Activated effector memory CD4-positive, alpha-beta T cell treated with anti-CD3 and anti-CD28 coated beads, Interleukin-2, amount 50 U/mL, for 16 hours (primary cell): ENCODE results near the gene SENP3.
"Not testable (repeated sequence)": the region's sequence is repeated elsewhere in the genome, so short reads cannot be mapped to it uniquely, and the experiment has no call there.

Experiments used
- DNase-seq: peaks from one replicate; pipeline ENCODE4 v3.0.0-alpha.2; 2020

The SENP3 gene

DNA sequence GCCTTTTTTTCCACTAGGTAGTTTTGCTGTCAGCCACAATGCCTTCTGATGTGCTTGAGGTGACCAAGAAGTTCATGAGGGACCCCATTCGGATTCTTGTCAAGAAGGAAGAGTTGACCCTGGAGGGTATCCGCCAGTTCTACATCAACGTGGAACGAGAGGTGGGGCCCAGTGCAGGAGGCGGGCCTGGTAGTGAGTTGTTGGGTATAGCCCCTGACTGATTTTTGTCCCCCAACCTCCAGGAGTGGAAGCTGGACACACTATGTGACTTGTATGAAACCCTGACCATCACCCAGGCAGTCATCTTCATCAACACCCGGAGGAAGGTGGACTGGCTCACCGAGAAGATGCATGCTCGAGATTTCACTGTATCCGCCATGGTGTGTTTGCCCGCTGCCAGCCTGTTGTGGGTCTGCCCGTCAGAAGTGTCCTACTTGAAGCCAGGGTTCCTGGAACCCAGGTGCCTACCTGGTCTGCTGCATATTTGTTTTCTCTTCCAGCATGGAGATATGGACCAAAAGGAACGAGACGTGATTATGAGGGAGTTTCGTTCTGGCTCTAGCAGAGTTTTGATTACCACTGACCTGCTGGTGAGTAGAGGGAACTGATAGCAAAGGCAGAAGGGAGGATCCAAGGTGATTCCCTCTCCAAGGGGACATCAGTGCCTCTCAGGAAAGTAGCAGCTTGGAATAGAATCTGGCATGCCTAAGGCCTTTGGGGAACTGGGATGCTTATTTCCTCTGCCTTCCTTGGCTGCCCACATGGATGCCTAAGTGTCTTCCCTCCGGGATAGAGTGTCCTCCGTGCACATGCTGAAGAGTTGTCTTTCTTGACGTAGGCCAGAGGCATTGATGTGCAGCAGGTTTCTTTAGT, 15.8 kb downstream of the SENP3 start:
- no peak for DNase-seq

DNA sequence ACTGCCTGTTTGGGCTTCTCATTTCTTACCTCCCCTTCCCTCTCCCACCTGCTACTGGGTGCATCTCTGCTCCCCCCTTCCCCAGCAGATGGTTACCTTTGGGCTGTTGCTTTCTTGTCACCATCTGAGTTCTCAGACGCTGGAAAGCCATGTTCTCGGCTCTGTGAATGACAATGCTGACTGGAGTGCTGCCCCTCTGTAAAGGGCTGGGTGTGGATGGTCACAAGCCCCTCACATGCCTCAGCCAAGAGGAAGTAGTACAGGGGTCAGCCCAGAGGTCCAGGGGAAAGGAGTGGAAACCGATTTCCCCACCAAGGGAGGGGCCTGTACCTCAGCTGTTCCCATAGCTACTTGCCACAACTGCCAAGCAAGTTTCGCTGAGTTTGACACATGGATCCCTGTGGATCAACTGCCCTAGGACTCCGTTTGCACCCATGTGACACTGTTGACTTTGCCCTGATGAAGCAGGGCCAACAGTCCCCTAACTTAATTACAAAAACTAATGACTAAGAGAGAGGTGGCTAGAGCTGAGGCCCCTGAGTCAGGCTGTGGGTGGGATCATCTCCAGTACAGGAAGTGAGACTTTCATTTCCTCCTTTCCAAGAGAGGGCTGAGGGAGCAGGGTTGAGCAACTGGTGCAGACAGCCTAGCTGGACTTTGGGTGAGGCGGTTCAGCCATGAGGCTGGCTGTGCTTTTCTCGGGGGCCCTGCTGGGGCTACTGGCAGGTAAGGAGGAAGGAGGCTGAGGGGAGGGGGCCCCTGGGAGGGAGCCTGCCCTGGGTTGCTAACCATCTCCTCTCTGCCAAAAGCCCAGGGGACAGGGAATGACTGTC, 17.5 kb downstream of the SENP3 start, which contains the start of gene CD68:
Gene CD68 (plus strand): TSS at position 638 of the 833 bp plus-strand sequence. CDS start 40 bp downstream, at position 678.
- DNase-seq, result peak; percentile 87

DNA sequence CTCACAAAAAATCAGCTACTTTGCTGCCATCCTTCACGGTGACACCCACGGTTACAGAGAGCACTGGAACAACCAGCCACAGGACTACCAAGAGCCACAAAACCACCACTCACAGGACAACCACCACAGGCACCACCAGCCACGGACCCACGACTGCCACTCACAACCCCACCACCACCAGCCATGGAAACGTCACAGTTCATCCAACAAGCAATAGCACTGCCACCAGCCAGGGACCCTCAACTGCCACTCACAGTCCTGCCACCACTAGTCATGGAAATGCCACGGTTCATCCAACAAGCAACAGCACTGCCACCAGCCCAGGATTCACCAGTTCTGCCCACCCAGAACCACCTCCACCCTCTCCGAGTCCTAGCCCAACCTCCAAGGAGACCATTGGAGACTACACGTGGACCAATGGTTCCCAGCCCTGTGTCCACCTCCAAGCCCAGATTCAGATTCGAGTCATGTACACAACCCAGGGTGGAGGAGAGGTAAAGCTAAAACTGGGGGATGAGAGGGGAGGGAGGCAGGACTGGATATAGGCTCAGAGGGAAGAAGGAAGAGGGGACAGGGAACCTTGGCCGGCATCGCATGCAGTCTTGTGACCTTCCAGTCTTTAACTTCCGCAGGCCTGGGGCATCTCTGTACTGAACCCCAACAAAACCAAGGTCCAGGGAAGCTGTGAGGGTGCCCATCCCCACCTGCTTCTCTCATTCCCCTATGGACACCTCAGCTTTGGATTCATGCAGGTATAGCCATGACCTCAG, 18.3 kb downstream of the SENP3 start:
- DNase-seq, result peak; percentile 71

DNA sequence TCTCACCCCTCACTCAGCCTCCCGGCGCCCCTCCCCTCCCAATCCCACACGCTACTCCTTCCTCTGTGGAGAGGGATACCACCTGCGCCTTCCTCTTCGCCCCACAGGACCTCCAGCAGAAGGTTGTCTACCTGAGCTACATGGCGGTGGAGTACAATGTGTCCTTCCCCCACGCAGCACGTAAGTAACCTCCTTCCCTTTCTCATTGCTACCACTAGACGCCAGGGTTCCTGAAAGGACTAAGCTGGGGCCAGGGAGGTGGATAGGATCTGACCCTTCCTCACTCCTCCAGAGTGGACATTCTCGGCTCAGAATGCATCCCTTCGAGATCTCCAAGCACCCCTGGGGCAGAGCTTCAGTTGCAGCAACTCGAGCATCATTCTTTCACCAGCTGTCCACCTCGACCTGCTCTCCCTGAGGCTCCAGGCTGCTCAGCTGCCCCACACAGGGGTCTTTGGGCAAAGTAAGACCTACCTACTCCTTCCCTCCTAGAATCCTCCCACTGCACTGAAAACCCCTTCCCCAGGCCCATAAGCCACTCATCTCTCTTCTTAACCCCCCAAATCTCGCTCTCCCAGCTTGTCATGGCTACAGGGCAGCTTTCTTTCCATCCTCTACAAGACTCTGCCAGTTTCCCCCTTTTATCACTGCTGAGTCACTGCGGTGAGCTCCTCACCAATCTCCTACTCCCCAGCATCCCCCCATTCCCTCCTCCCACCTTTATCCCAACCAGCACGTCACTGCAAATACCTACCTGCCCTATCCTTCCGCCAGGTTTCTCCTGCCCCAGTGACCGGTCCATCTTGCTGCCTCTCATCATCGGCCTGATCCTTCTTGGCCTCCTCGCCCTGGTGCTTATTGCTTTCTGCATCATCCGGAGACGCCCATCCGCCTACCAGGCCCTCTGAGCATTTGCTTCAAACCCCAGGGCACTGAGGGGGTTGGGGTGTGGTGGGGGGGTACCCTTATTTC, 19.2 kb downstream of the SENP3 start:
- DNase-seq, result no peak

DNA sequence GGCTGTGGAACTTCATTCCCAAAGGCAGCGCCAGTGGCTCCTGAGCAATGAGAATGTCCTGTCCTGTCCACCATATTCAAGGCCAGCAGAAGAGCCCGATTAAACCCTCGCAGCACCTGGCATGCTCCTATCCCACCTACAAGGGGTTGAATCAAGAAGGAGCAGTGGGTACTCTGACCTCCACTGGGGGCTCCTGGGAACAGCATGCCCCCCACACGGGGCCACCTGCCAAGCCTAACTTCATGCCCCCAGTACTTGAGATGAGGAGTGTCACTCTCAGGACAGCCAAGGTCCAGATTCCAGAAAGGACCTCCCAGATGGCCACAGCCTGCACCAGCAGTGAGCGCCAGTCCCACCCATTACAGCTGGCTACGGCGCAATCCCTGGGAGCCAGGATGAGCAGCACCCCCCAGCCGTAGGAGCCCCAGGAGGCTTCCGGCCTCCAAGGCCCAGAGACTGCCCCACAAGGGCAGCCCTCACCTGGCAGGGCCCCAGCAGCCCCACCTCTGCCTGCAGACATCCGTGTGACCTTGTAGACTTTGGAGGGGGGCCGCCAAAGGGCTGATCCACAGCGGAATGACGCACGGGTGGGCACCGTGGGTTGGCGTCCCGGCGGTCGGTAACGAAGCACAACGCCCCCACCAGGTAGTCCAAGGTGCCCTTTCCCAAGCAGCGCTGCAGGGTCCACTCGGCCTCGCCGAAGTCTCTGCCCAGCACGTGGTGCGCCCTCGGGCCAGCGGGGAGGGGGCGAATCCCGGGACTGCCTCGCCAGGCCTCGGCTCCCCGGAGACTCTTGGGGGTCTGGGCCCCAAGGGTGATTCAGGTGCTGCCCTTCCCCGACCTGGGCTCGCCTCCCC, 20.9 kb downstream of the SENP3 start:
- no peak for DNase-seq

DNA sequence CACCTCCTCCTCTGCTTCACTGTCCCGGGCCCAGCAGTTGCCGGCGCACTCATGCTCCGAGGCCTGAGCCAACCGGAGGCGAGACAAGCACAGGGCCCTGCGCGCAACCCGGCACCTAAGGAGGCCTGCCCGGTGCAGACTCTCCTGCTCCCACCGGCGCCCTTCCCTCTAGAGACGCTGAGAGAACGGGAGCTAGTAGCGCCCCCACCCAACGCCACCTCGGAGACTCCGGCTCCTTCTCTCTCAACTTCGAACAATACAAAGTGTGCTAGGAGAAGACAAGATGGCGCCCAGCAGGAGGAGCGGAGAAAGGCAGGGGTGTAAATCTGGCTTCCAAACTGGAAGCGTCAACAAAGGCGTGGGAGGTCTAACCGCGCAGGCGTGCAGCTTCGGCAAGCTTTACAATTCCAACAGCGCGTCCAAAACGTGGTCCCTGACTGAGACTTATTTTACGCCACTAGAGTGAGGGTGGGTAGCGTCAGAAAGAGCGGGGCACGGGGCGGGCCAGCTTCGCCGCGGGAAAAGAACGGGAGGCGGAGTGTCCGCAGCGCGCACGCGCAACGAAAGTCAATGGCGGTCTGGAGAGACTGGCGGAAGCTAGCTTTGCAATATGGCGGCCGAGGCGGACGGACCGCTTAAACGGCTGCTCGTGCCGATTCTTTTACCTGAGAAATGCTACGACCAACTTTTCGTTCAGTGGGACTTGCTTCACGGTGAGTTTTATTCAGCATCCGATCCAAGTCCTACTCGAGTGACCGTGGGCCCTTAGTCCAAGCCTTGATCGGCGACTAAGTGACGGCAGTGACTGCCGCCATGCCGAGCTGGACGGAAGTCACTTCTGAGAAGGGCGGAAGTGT, 21.8 kb downstream of the SENP3 start, which contains the start of gene MPDU1:
Gene MPDU1 (plus strand): TSS at position 600 of the 857 bp plus-strand sequence. CDS start 11 bp downstream, at position 611.
- peak; percentile 98 for DNase-seq

DNA sequence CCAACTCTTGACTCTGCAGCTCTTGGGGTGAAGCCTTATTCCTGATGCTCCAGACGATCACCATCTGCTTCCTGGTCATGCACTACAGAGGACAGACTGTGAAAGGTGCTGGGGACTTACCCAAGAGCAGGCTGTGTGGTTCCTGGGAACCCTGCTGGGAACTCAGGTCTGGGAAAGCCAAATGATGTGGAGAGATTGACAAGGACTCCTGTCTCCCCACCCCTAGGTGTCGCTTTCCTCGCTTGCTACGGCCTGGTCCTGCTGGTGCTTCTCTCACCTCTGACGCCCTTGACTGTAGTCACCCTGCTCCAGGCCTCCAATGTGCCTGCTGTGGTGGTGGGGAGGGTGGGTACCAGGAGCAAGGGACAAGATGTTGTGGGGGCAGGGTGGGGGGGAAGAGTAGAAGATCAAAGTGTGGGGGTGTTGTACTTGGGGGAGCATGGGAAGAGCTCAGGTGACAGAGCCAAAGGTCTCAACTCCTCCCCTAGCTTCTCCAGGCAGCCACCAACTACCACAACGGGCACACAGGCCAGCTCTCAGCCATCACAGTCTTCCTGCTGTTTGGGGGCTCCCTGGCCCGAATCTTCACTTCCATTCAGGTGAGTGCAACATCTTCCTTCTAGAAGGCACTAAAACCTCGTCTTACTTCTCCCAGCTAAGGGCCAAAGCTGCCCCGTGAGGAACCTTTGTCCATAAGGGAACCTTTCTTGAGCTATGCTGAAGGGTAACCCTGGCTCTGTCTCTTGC, 25.1 kb downstream of the SENP3 start:
- no peak for DNase-seq

DNA sequence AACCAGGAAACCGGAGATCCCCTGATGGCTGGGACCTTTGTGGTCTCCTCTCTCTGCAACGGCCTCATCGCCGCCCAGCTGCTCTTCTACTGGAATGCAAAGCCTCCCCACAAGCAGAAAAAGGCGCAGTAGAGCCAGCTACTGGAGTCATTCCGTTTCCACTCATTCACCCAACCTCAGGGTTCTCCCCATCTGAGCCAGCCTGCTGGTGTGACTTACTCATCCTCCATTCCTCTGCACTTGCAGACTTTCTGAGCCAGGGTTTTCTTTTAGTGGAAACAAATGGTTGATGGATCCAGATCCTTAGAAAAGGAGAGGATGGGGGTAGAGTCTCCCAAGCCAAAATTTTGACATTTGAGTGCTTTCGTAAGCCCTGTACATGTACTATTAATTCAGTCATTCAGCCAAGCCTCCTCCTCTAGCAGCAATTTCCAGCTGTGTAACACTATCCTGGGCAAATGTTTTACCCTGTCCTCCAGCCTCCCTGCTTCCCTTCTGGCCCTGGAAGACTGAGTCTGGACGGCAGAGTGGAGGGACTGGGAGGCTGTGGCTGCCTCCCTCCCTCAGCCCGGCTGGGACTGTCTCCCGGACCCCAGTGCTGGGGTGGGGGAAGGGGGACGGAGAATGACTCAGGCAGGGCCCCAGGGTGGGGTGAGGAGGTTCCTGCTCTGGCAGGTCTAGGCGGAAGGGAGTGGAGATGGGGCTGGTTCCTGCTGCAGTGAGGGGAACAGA, 25.9 kb downstream of the SENP3 start:
- no peak for DNase-seq

DNA sequence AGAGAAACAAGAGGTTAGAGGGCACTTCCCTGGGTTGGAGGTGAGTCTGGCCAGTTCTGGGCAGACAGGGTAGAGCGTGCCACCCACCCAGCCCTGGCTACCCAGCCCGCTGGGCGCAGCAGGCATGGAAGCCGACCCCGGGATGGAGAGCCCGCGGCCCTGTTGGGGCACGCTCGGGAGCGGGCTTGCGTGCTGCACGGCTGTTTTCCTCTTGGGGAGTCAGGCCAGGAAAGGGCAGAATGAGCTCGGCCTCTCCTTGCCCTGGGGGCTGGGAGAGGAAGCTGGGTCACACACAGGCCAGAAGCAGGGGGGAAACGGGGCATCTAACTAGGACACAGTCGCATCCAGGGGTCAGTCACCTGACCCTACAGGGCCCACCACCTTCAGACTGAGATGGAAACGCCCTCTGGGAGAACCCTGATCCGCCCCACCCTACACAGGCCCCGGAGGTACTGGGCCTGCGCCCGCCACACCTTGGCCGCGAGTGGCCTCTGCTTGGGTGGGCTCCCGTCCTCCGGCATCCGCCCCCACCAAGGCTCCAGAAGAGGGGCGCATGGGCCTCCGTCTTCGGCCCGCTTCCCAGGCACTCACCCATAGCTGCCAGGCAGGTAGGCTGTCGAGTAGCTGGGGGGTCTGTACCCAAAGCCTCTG, 27.0 kb downstream of the SENP3 start:
- DNase-seq, result no peak

DNA sequence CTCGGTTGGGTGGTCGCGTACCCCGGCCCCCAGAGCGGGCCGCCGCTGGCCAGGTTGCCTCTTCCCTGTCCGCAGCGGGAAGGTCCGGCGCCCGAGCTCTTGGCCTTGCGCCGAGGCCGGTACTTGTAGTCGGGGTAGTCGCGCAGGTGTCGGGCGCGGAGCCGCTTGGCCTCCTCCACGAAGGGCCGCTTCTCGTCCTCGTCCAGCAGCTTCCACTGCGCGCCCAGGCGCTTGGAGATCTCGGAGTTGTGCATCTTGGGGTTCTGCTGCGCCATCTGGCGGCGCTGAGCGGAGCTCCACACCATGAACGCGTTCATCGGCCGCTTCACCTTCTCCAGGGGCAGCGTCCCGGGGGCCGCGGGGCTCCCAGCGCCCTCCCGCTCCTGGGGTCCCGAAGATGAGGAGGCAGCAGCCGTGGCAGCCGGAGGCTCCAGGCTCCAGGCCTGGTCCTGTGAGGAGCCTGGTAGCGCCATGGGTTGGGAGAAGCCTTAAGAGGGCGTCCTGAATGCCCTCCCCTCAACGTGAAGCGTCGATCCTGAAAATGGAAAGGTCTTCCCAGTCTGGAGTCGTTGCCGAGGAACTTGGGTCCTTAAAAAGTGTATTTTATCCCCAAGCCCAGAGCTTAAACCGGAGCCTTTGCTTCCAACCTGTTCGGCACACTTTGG, 27.6 kb downstream of the SENP3 start:
- DNase-seq, result peak; percentile 86

DNA sequence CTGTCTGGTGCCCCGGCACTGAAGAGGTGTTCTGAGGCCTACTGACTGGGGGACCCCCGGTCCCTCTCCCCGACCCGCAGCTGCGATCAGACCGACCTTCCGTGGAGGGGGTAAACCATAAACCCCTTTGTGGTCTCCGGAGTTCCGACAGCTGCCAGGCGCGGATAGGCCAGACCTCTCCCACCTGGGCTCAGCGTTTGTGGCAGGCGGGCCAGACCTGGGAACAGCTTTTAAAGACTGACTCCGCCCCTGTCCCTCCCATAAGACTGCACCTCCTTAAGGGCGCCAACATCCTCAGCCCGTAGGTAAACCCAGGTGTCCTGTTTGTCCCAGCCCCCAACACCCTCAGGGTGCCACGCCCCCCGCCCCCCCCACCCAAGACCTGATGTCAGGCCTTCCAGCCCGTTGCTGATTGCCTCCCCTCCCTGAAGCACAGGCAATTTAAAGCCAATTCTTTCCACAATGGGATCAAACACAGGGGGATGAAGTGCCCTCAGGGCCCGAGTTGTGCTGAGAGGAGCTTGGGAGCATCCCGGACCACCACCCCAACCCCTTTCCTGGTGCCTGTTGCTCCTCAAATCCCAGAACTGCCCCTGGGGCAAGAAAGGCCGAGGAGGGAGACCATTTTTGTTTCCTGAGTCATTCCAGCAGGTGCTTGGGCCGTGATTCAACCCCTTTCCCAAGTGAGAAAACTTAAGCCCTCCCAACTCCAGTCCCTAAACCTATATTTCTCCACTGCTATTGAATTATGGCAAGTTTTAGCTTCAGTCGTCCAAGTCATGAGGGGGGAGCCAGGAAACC, 28.4 kb downstream of the SENP3 start, which contains the start of gene SOX15:
Gene SOX15 (minus strand): TSS at position 204 of the 801 bp plus-strand sequence. CDS start 418 bp downstream, outside the sequence.
- no peak for DNase-seq

DNA sequence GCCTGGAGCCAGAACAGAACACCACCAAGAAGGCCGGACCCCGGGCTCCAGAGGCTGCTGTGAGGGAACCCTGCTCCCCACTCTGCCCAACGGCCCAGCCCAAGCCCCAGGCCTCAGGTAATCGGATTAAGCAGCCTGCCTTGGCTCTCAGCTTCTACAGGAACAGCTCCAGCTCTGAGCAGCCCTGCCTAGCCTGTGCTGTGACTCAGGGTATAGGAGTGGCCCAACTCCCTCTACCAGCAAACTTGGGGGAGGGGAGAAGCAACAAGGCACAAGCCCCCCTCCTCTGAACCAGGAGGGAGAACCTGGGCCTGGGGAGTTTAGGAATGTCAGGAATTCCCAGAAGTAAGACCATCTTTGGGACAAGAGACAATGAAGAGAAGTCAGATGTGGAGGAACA, 29.0 kb downstream of the SENP3 start:
- no peak for DNase-seq

DNA sequence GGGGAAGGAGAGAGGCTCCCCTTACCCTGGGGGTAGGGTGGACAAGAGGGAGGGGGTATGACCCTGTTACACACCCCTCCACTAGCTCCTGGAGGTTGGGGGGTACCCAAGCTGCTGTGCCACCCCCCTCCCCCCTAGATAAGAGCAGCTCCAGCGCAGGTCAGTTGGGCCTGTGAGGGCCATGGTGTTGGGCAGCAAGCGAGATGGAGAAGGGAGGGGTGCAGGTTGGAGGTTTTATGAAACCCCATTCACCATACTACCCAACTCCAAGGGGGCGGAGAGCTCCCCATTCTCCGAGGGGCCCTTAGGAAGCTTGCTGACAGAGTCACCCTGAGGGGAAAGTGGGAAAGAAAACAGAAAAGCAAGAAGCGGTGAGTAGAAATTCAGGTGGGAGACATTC, 29.9 kb downstream of the SENP3 start:
- DNase-seq, result no peak

DNA sequence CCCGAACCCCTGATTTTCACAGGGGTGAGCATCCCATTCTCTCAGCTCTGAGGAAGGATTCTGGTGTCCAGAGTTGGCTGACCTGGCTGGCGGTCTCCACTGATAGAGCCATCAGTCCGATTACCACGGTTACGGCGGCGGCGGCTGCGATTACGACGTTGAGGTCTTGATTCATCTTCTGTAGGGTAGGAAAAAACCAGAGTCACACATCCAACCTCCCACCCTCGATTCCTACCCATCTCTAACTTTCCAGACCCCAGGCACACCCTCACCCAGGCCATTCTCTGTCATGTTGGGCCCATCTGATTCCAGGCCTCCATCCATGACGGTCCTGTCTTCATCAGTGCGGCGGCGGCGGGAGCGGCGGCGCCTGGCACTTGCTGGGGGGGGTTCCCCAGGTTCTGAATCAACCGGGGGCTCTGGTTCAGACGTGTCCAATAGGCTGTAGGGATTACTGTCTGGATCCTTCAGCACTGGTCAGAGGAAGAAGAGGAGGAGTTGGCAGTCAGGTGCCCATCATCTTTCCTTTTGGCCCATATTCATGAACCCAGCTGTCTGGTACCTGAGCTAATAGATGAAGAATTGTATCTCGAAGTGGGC, 30.8 kb downstream of the SENP3 start:
- DNase-seq, result no peak

DNA sequence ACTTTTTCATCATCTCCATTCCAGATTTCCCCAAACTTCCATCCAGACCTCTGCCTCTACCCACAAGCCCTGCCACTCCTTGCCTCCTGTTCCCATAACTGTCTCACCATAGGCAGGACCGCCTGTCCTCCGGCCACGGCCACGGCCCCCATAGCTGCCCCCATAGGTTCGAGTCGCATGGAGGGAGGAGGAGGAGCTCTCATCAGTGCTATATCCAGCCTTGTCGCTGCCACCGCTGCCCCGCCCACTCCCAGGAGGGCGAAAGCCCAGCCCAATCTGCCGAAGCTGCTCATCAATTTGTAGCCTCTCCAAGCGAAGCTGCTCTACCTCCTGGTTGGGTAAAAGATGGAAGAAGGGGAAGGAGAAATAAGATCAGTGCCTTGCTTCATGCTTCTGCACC, 31.6 kb downstream of the SENP3 start:
- DNase-seq, result no peak

DNA sequence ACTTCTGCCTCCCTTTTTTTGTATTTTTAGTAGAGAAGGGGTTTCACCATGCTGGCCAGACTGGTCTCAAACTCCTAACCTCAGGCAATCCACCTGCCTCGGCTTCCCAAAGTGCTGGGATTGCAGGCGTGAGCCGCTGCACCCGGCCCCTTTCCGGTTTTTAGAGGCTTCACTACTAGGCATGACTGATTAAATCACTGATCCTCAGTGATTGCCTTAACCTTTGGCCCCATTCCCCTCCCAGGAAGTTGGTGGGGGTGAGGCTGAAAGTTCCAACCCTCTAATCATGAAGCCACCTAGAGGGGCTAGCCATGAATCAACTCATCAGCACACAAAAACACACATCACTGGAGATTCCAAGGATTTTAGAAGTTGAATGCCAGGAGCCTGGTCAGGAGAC, 35.8 kb downstream of the SENP3 start:
- not testable (repeated sequence) for DNase-seq
